HG03521 (cell line): Measurements from ENCODE around the gene CEACAM20.
"Not testable (repeated sequence)": the region's sequence is repeated elsewhere in the genome, so short reads cannot be mapped to it uniquely, and the experiment has no call there.

Experiments used
- ATAC-seq: cut with Tn5 transposase; IDR thresholded peaks from one replicate; pipeline ENCODE4 v1.9.1; 2021; ENCODE audit warnings: mild to moderate bottlenecking, moderate library complexity; ENCODE audit not compliant: unreplicated experiment

CEACAM20 gene

DNA sequence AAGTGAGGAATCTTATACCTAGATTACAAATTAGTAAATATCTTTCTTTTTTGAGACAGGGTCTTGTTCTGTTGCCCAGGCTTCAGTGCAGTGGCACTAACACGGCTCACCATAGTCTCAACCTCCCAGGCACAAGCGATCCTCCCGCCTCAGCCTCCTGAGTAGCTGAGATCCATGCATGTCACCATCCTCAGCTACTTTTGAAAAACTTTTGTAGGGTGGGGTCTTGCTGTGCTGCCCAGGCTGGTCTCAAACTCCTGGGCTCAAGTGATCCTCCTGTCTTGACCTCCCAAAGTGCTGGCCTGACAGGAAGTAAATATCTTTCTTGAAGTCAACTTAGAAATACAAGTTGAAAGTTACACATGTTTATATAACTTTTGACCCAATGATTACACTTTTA, 20.0 kb upstream of the CEACAM20 start:
- ATAC-seq, result no peak

- ATAC-seq, result no peak
Measured at GRCh38 chr19:44548736-44549135, 19.3 kb upstream of the CEACAM20 start.

DNA sequence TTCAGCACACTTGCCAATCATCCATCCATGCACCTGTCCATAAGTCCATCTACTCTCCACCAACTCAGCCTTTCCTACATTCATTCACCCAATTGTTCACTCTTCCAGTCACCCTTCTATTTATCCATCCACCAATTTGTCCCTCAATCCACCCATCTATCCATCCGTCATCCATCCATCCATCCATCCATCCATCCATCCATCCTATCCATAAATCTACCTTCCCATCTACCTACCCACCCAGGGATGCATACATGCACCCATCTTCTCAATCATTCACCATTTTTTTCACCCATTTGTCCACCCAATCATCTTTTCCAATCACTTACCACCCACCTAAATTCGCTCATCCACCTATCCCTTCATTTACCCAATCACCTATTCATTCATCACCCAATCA, 14.6 kb upstream of the CEACAM20 start:
- no peak for ATAC-seq

- no peak for ATAC-seq
Measured at GRCh38 chr19:44542671-44543070, 13.2 kb upstream of the CEACAM20 start.

DNA sequence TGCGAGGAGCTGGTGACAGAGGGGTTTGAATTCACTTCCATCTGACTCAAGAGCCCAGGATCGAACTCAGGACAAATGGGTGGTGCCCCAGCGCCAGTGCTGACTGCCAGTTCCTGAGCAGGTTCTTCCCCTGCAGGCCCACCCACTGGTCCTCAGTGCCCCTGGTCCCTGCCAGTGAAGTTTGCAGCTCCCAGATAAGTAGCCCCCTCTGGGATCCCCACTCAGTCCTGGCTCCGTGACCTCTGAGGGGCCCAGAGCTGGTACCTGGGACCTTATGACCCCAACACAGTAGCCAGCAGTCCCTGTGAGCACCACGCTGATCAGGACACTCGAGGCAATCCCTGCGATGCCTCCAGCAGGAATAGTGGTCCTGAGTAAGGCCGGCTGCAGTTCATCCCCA, 11.3 kb upstream of the CEACAM20 start:
- ATAC-seq, result no peak

- ATAC-seq, result no peak
Measured at GRCh38 chr19:44539991-44540390, 10.5 kb upstream of the CEACAM20 start.

- no peak for ATAC-seq
Measured at GRCh38 chr19:44539236-44539826, 9.9 kb upstream of the CEACAM20 start.

DNA sequence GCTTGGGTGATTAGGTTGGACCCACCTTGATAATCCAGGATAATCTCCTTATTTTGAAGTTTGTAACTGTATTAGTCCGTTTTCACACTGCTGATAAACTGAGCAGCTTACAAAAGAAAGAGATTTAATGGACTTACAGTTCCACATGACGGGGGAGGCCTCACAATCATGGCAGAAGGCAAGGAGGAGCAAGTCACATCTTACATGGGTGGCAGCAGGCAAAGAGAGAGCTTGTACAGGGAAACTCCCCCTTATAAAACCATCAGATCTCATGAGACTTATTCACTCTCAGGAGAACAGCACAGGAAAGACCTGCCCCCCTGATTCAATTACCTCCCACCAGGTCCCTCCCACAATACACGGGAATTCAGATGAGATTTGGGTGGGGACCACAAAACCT, 5.9 kb upstream of the CEACAM20 start:
- ATAC-seq, result not testable (repeated sequence)

GRCh38 chr19:44532819-44533218, 3.3 kb upstream of the CEACAM20 start:
- no peak for ATAC-seq

GRCh38 chr19:44530777-44531176, 1.3 kb upstream of the CEACAM20 start:
- no peak for ATAC-seq

GRCh38 chr19:44527554-44527953, 1.9 kb downstream of the CEACAM20 start:
- ATAC-seq, result no peak

GRCh38 chr19:44525721-44526430, 3.6 kb downstream of the CEACAM20 start:
- no peak for ATAC-seq

DNA sequence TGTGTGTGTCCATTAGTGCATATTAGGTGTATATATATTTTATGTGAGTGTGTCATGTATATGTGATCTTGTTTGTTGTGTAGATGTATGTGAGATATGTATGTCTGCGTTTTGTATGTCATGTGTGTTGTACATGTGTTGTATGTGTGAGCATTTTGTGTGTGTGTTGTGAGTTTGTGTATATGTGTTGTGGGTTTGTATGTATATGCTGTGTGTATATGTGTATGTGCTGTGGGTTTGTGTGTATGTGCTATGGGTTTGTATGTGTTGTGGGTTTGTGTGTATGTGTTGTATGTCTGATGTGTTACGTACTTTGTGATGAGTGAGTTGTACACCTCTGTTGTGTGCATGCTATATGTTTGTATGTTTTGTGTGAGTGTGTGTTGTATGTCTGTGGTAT, 8.1 kb downstream of the CEACAM20 start:
- ATAC-seq, result no peak

- no peak for ATAC-seq
Measured at GRCh38 chr19:44517146-44517545, 12.3 kb downstream of the CEACAM20 start.

DNA sequence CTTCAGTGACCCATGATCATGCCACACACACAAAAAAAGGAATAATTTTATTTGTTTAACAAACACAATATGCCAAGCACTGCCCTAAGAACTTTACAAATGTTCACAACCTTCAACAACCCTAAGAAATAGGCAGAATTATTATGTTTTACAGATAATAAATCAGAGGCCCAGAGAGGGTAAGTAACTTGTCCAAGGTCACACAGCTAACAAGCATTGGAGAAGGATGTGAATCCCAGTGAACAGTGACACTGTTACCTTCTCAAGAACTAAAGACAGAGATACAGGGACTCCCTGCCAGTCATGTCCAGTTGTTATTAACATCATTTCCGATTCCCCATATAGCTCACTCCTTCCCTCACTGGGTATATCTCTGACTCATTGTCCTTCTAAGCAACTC, 13.6 kb downstream of the CEACAM20 start:
- ATAC-seq, result no peak

DNA sequence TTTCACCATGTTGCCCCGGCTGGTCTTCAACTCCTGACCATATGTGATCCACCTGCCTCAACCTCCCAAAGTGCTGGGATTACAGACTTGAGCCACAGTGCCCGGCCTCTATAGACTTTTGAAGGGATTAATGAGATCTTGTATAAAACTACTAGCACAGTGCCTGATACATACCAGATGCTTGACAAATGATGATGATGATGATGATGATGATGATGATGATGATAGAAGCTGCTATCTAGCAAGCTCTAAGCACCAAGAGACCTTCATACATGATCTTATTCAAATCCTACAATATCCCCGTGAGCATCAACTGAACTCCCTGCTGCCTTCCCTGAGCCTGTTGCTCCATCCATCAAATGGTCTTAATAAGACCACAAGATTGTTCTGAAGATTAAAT, 14.4 kb downstream of the CEACAM20 start:
- ATAC-seq, result no peak

- ATAC-seq, result no peak
Measured at GRCh38 chr19:44512326-44513298, 16.9 kb downstream of the CEACAM20 start.

GRCh38 chr19:44509478-44509877, 20.0 kb downstream of the CEACAM20 start:
- no peak for ATAC-seq

DNA sequence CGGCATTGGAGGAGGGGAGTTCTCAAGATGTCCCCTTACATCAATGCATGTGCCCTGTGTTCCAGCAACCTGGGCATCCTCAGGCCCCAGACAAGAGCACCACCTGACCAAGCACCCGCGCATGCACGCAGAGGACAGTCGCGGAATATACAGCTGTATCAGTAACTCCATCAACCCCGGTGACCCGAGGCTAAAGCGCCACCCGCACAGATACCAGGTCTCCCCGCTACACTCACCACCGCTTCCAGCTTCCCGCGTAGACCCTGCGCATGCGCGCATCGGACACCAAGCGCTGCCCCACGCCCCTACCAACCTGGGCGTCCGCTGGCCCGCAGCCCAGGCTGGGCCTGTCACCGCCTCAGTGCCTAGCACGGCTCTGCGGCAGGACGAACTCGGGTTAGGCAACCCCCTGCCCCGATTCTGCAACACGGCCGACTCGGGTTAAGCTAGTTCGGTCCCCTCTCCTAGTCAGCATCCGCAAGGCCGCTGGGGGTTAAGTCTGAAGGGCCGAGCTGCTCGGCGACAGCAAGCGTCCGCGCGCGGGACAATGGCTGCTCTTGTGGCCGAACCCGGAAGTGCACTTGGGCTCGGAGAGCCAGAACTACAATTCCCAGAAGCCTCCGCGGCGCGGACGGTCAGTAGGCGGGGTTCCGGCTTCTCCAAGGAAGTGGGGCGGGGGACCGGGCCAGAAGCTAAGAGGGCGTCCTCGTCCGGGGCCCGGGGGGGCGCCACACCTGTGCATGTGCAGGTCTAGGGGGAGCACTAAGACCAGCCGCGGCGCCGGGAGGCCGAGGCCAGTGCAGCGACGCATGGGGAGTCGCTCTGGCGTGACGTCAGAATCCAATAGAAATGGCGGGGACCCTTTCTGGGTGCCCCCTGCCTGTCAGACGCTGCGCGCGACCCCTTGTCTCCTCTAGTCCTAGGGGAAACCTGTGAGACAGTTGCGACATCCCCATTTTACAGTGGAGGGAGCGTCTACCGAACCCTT, 29.2 kb downstream of the CEACAM20 start, which contains the start of gene ZNF180:
Gene ZNF180, minus strand, starts transcription at position 561 of the 988 bp plus-strand sequence. CDS start 3,188 bp downstream, outside the sequence.
- peak; percentile 82 for ATAC-seq

DNA sequence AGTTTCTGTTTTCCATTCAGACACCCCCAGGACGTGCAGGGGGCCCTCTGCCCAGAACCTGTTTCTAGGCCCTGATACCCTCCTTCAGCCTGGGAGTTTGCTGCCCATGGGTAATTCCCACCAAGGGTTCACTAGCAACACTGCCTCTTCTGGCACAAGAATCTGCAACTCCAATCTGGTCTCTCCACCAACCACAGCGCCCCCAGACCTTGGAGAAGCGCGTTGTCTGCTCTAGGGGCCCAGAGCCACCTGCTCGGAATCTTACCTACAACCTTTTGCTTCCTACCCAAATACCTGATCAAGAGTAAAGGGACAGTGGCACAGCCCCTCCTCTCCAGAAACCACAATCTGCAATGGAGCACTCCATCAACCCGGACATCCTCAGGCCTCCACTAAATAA, 29.9 kb downstream of the CEACAM20 start:
- ATAC-seq, result no peak
